ENCODE data around the gene RBFOX2.

DNA sequence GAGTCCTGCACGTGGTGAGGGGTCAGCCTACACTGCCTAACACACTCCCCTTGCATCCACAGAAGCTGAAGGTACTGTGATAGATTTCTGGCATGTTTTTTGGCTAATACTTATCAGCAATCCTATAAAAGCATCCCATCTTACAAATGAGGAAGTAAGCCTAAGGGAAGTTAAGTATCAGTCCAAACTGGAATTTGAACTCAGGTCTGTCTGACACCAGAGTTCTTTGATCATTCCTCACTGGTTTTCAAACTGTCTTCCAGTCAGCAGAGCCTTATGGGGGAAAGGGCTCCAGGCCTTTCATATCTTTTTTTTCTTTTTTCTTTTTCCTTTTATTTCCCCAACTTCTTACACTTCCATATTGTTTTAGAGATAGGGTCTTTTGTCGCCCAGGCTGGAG lies 105.6 kb downstream of the RBFOX2 start:
- TF ChIP-seq, protein P1, sequence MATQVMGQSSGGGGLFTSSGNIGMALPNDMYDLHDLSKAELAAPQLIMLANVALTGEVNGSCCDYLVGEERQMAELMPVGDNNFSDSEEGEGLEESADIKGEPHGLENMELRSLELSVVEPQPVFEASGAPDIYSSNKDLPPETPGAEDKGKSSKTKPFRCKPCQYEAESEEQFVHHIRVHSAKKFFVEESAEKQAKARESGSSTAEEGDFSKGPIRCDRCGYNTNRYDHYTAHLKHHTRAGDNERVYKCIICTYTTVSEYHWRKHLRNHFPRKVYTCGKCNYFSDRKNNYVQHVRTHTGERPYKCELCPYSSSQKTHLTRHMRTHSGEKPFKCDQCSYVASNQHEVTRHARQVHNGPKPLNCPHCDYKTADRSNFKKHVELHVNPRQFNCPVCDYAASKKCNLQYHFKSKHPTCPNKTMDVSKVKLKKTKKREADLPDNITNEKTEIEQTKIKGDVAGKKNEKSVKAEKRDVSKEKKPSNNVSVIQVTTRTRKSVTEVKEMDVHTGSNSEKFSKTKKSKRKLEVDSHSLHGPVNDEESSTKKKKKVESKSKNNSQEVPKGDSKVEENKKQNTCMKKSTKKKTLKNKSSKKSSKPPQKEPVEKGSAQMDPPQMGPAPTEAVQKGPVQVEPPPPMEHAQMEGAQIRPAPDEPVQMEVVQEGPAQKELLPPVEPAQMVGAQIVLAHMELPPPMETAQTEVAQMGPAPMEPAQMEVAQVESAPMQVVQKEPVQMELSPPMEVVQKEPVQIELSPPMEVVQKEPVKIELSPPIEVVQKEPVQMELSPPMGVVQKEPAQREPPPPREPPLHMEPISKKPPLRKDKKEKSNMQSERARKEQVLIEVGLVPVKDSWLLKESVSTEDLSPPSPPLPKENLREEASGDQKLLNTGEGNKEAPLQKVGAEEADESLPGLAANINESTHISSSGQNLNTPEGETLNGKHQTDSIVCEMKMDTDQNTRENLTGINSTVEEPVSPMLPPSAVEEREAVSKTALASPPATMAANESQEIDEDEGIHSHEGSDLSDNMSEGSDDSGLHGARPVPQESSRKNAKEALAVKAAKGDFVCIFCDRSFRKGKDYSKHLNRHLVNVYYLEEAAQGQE (IDR thresholded peaks at IDR 0.05; ENCODE audit: insufficient read depth in 1 of 2, low read depth in 2 of 2, low read length in 1 of 2): no peak
- TF ChIP-seq, protein P2, sequence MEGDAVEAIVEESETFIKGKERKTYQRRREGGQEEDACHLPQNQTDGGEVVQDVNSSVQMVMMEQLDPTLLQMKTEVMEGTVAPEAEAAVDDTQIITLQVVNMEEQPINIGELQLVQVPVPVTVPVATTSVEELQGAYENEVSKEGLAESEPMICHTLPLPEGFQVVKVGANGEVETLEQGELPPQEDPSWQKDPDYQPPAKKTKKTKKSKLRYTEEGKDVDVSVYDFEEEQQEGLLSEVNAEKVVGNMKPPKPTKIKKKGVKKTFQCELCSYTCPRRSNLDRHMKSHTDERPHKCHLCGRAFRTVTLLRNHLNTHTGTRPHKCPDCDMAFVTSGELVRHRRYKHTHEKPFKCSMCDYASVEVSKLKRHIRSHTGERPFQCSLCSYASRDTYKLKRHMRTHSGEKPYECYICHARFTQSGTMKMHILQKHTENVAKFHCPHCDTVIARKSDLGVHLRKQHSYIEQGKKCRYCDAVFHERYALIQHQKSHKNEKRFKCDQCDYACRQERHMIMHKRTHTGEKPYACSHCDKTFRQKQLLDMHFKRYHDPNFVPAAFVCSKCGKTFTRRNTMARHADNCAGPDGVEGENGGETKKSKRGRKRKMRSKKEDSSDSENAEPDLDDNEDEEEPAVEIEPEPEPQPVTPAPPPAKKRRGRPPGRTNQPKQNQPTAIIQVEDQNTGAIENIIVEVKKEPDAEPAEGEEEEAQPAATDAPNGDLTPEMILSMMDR (IDR thresholded peaks at IDR 0.05): no peak
- TF ChIP-seq POLR2AphosphoS5 (IDR thresholded peaks at IDR 0.05; ENCODE audit: low read depth, low read length): no peak

All from Panc1 (cell line).